B cell (primary cell): ENCODE measurements around the gene TOP1. TPM values are rescaled to one million over a fixed set of nuclear protein-coding genes. Genes with fewer than 3 reads are reported as not detected.

Experiments
- ATAC-seq: fragments of 200-7000 bp; cut with Tn5 transposase; one replicate; pipeline ENCODE4 v1.10.0; 2021; ENCODE audit warnings: low read depth, mild to moderate bottlenecking, moderate number of reproducible peaks, moderate library complexity
- CTCF ChIA-PET: fragments of 350-600 bp; sonication (Branson Sonifier 250); formaldehyde crosslinking; loops from one replicate; lab custom pipeline; 2021; ENCODE audit warnings: antibody characterized with exemption, inconsistent platforms; lab: Charles Lee
- POLR2A ChIA-PET: fragments of 350-600 bp; sonication (Branson Sonifier 250); formaldehyde crosslinking; loops from one replicate; lab custom pipeline; 2021; ENCODE audit warnings: antibody characterized with exemption; lab: Charles Lee
- DNase-seq: peaks from one replicate; pipeline ENCODE4 v3.0.0; 2013
- H2AFZ ChIP-seq: 2 replicates; pipeline ENCODE4 v1.6.1; 2012; ENCODE audit warnings: mild to moderate bottlenecking, low read depth, low read length; ENCODE audit not compliant: insufficient read depth, poor library complexity, severe bottlenecking
- H3K27ac ChIP-seq, 2 donors: 1 replicate in 1 of 2; 2 replicates in 1 of 2; pipeline ENCODE4 v1.5.1; 2012 to 2013; ENCODE audit warnings: low read length in 2 of 2, mild to moderate bottlenecking in 2 of 2, moderate library complexity in 1 of 2
- H3K27me3 ChIP-seq, 4 experiments: fragments of 200-600 bp in 1 of 4; sonication (generic) in 1 of 4; replicated peaks in 1 of 4; 1 replicate in 2 of 4; 2 replicates in 2 of 4; pipeline versions ENCODE4 v1.6.1 to v1.7.0; 2013 to 2016; ENCODE audit warnings: low read length in 3 of 4, mild to moderate bottlenecking in 2 of 4, mixed read lengths in 1 of 4, moderate library complexity in 1 of 4; ENCODE audit not compliant: insufficient read depth in 4 of 4, control insufficient read depth in 3 of 4; ENCODE audit errors: control extremely low read depth in 1 of 4
- H3K36me3 ChIP-seq, 2 experiments: replicated peaks in 1 of 2; 1 replicate in 1 of 2; 2 replicates in 1 of 2; pipeline versions ENCODE4 v1.6.1 to v1.7.1; 2013; ENCODE audit warnings: low read length in 1 of 2; ENCODE audit not compliant: insufficient read depth in 2 of 2, control insufficient read depth in 1 of 2; ENCODE audit errors: control extremely low read depth in 1 of 2, extremely low read depth in 1 of 2
- H3K4me1 ChIP-seq, 2 donors: fragments of 200-600 bp in 1 of 2; sonication (generic) in 1 of 2; 1 replicate in 1 of 2; 2 replicates in 1 of 2; pipeline versions ENCODE4 v1.5.1 to v1.6.1; 2013 to 2017; ENCODE audit warnings: low read length in 2 of 2; ENCODE audit not compliant: control insufficient read depth in 2 of 2, insufficient read depth in 2 of 2
- H3K4me2 ChIP-seq: replicated peaks from 2 replicates; pipeline ENCODE3; 2012; ENCODE audit warnings: mild to moderate bottlenecking, low read depth, low read length; ENCODE audit not compliant: poor library complexity, severe bottlenecking
- H3K4me3 ChIP-seq, 5 experiments: fragments of 200-600 bp in 1 of 5; sonication (generic) in 1 of 5; 1 replicate in 3 of 5; 2 replicates in 2 of 5; pipeline versions ENCODE4 v1.5.1 to v1.7.0; 2011 to 2016; ENCODE audit warnings: low read length in 4 of 5, mild to moderate bottlenecking in 4 of 5, low read depth in 2 of 5, control low read depth in 1 of 5, moderate library complexity in 1 of 5; ENCODE audit not compliant: insufficient read depth in 1 of 5; ENCODE audit errors: control extremely low read depth in 1 of 5, extremely low read depth in 1 of 5
- H3K79me2 ChIP-seq: fragments of 200-600 bp; sonication (generic); one replicate; pipeline ENCODE4 v1.6.0; 2016; ENCODE audit warnings: low read length; ENCODE audit not compliant: control insufficient read depth, insufficient read depth
- H3K9ac ChIP-seq: fragments of 200-600 bp; sonication (generic); 2 replicates; pipeline ENCODE4 v1.6.1; 2017; ENCODE audit warnings: mild to moderate bottlenecking, low read length, moderate library complexity
- H3K9me3 ChIP-seq, 3 donors: one replicate each; pipeline versions ENCODE4 v1.6.1 to v1.7.1; 2013; ENCODE audit warnings: low read length in 2 of 3; ENCODE audit not compliant: control insufficient read depth in 2 of 3, insufficient read depth in 1 of 3; ENCODE audit errors: control extremely low read depth in 1 of 3
- H4K20me1 ChIP-seq: 2 replicates; pipeline ENCODE4 v1.6.0; 2012; ENCODE audit warnings: mild to moderate bottlenecking, low read length; ENCODE audit not compliant: insufficient read depth, control insufficient read depth, poor library complexity, severe bottlenecking
- H3K27ac Mint-ChIP-seq: one replicate; pipeline ENCODE4 v1.8.0; 2021; ENCODE audit warnings: mixed read lengths
- H3K27me3 Mint-ChIP-seq: one replicate; pipeline ENCODE4 v1.8.0; 2021; ENCODE audit warnings: mixed read lengths
- H3K4me1 Mint-ChIP-seq: one replicate; pipeline ENCODE4 v1.8.0; 2021; ENCODE audit warnings: mixed read lengths
- H3K4me3 Mint-ChIP-seq: one replicate; pipeline ENCODE4 v1.8.0; 2021; ENCODE audit warnings: mixed read lengths
- H3K9me3 Mint-ChIP-seq: one replicate; pipeline ENCODE4 v1.8.0; 2022; ENCODE audit warnings: mixed read lengths; ENCODE audit not compliant: insufficient read depth
- EZH2 ChIP-seq: IDR thresholded peaks from 2 replicates; pipeline ENCODE4 v1.6.1; 2012; ENCODE audit warnings: borderline replicate concordance, low read depth, mild to moderate bottlenecking, moderate library complexity, low read length; ENCODE audit not compliant: insufficient read depth, poor library complexity, severe bottlenecking
- WGBS: methylation state at CpG from one replicate; pipeline ENCODE4 v1.1.5; 2013; ENCODE audit warnings: missing lambda C conversion rate; ENCODE audit not compliant: insufficient coverage; 5-methylcytosine and 5-hydroxymethylcytosine counted together
- intact Hi-C: fragments of 100-400 bp; cut with micrococcal nuclease; formaldehyde crosslinking; loops from one replicate; pipeline ENCODE4 v1.10.0; 2022
- polyA plus RNA-seq: library from polyadenylated mRNA; depleted of rRNA; stranded (reverse); fragments of >200 nt; gene quantifications from 2 replicates; pipeline ENCODE4 v1.2.3, GENCODE V29; 2012
- total RNA-seq, 2 donors: library from RNA; stranded (reverse); fragments of 120-200 nt in 1 of 2; gene quantifications; 1 replicate in 1 of 2; 2 replicates in 1 of 2; pipeline versions ENCODE4 v1.2.3 to v1.2.4, GENCODE V29; 2013 to 2022
- TF ChIP-seq, protein P1 (sequence below): fragments of 200-600 bp; IDR thresholded peaks from one replicate; pipeline ENCODE4 v1.8.0; 2022; ENCODE audit warnings: antibody characterized with exemption, mild to moderate bottlenecking

Gene TOP1
- total and polyA plus RNA-seq, 2 donors (not counting 1 experiment from before 2014, with no cell fraction given) = 5.4 to 44.9 TPM

DNA sequence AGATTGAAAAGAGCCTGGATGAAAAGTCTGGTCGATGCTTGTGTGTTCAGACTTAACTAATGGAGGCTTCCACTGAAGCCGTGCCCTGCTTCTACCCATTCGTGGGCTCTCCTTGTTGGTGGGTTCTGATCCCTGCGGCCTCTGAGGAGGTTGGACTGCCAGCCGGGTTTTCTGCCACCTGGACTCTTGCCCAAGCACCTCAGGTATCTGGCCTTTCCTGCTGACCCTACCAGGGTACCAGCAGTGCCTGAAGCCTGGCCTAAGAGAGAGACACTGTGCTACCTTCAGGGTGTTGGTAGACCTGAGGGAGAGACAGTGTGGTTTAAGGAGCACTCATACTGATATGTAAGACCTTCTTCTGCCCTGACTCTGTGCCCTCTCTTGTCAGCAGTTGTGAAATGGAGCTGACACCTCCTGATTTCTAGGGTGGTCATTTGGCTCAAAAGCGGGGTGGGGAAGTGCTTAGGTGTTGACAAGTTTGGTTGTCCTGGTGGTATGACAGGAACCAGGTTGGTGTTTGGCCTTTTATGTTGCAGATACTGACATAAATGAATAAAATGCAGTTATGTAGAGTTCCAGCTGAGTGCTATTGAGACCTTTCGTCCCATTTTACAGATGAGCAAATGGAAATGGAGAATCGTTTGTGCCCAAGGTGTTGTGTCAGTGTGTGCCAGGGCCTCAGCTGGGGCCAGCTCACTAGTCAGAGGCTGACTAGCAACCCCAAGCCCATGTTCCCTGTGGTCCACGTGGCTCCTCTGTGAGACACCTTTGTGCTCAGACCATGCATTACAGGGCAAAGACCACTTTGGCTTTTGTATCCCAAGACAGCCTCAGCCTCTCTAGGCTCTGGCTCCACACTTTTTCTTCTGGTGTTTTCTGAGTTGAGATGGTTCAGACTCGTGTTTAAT is 111.9 kb downstream of the TOP1 start:
- no peak for ATAC-seq
- peak overlapping the region; percentile 83 for H3K4me3 Mint-ChIP-seq
- peak overlapping the region; percentile 77 for H3K27ac Mint-ChIP-seq
- Histone ChIP-seq H3K27ac (peak overlapping the region; percentile 45 to 51), H2AFZ (no peak overlapping the region), H3K36me3 (peaks cover 0 to 3% of the 10 kb centered on the region in 2 experiments), H3K4me2 (peak overlapping the region; percentile 11), H4K20me1 (peaks cover 28% of the 10 kb centered on the region), H3K4me3 (no peak overlapping the region), H3K9ac (no peak overlapping the region), H3K9me3 (no peaks in the 10 kb centered on the region), H3K27me3 (no peaks in the 10 kb centered on the region), H3K79me2 (peaks cover 69% of the 10 kb centered on the region), H3K4me1 (peaks cover 57 to 68% of the 10 kb centered on the region in 2 donors)
- WGBS = 95% methylated on average over 10 of the region's 10 CpGs
- no peaks in the 10 kb centered on the region for H3K9me3 Mint-ChIP-seq
- no peak for TF ChIP-seq EZH2
- TF ChIP-seq, protein P1, sequence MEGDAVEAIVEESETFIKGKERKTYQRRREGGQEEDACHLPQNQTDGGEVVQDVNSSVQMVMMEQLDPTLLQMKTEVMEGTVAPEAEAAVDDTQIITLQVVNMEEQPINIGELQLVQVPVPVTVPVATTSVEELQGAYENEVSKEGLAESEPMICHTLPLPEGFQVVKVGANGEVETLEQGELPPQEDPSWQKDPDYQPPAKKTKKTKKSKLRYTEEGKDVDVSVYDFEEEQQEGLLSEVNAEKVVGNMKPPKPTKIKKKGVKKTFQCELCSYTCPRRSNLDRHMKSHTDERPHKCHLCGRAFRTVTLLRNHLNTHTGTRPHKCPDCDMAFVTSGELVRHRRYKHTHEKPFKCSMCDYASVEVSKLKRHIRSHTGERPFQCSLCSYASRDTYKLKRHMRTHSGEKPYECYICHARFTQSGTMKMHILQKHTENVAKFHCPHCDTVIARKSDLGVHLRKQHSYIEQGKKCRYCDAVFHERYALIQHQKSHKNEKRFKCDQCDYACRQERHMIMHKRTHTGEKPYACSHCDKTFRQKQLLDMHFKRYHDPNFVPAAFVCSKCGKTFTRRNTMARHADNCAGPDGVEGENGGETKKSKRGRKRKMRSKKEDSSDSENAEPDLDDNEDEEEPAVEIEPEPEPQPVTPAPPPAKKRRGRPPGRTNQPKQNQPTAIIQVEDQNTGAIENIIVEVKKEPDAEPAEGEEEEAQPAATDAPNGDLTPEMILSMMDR = no peak
- CTCF ChIA-PET = interaction anchor here (0.6 to 10.0 kb wide), 3 partner anchors 14 to 151 kb away, joined by 3 to 122 read pairs (median 5); no protein-coding TSS in a partner anchor
- POLR2A ChIA-PET = interaction anchor here (1.4 kb wide), 1 partner anchor 12 kb away, joined by 3 read pairs; no protein-coding TSS in a partner anchor
- no peaks in the 10 kb centered on the region for H3K27me3 Mint-ChIP-seq
- intact Hi-C loops = loop anchor here (1.0 kb wide), 1 partner anchor 17 kb away; no protein-coding TSS in a partner anchor
- no peak for DNase-seq
- H3K4me1 Mint-ChIP-seq = peaks cover 78% of the 10 kb centered on the region
